Activated CD4-positive, alpha-beta T cell treated with anti-CD3 and anti-CD28 coated beads, Interleukin-2, amount 10 ng/mL, durations not matched to agents 24 days and 14 days (primary cell): Measurements from ENCODE around the gene IQCH. TPM values are rescaled to one million over a fixed set of nuclear protein-coding genes. Genes with fewer than 3 reads are reported as not detected.
"Not testable (repeated sequence)": the region's sequence is repeated elsewhere in the genome, so short reads cannot be mapped to it uniquely, and the experiment has no call there.

Experiments
- DNase-seq: peaks from one replicate; pipeline ENCODE4 v3.0.0; 2022
- H3K27ac Mint-ChIP-seq: one replicate; pipeline ENCODE4 v1.8.0; 2022; ENCODE audit warnings: mild to moderate bottlenecking, mixed read lengths
- H3K27me3 Mint-ChIP-seq: one replicate; pipeline ENCODE4 v1.8.0; 2022; ENCODE audit warnings: mixed read lengths
- H3K36me3 Mint-ChIP-seq: one replicate; pipeline ENCODE4 v1.8.0; 2022; ENCODE audit warnings: low read depth, mild to moderate bottlenecking, mixed read lengths
- H3K4me1 Mint-ChIP-seq: one replicate; pipeline ENCODE4 v1.8.0; 2021; ENCODE audit warnings: mixed read lengths
- H3K4me3 Mint-ChIP-seq: one replicate; pipeline ENCODE4 v1.8.0; 2022; ENCODE audit warnings: mild to moderate bottlenecking, moderate library complexity, mixed read lengths
- H3K9me3 Mint-ChIP-seq: one replicate; pipeline ENCODE4 v1.8.0; 2021; ENCODE audit warnings: mixed read lengths
- intact Hi-C: fragments of 100-400 bp; cut with micrococcal nuclease; formaldehyde crosslinking; loops from one replicate; pipeline ENCODE4 v1.15.1; 2023
- total RNA-seq: library from RNA; stranded (reverse); gene quantifications from 2 replicates; pipeline ENCODE4 v1.2.3, GENCODE V29; 2022

IQCH gene
- total RNA-seq, 1 donor from 2014 or later = 0.70 TPM

DNA sequence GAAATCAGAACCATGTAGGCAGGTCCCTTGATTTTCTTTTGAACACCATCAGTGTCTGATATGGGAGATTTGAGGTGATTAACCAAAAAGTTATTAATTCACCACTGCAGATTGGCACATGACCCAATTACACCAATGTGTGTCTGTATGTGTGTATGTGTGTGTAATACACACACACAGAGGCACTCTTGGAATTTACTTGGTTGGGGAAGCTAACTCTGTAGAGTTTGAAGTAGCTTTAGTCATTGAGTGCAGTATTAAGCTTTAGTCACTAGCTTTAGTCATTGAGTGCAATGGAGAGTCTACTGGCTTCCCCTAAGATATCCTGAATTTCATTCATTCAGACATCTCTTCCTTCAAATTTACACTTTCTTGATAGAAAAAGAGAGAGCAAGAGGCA, 156.9 kb downstream of the IQCH start:
- no peak for DNase-seq
- H3K4me1 Mint-ChIP-seq = peaks cover 2% of the 10 kb centered on the region
- intact Hi-C loops = no loop called here
- peaks cover 6% of the 10 kb centered on the region for H3K9me3 Mint-ChIP-seq
- H3K4me3 Mint-ChIP-seq = no peak overlapping the region
- no peak overlapping the region for H3K27ac Mint-ChIP-seq
- H3K27me3 Mint-ChIP-seq = no peaks in the 10 kb centered on the region
- no peaks in the 10 kb centered on the region for H3K36me3 Mint-ChIP-seq

DNA sequence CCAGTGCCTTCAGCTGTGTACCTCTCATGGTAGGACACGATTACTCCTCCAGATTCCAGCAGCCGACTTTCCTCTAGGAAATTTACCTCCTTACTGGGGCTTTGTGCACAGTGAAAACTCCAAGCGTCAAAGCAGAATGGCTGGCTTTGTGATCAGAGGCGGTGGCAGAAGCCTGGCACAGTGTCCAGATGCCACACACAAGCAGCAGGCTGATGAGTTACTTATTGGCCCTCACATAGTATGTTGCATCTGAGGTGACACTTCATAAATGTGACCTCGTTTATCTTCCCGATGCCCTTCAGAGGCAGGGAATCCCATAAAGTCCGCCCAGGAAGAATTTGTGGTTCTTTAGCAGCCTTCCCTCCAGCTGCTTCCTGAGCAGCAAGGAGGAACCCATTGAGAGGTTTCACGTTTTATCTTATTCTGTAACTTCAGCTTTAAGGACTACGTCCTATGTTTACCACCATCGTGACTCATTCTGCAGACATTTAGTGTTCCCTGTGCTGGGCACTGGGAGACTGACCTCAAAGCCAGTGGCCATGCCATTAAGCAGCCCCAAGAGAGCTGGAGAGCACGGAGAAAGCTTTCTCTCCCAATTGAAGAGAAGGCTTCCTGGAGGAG, 159.3 kb downstream of the IQCH start:
- H3K4me1 Mint-ChIP-seq = peaks cover 2% of the 10 kb centered on the region
- H3K27ac Mint-ChIP-seq = no peak overlapping the region
- H3K9me3 Mint-ChIP-seq = peaks cover 6% of the 10 kb centered on the region
- intact Hi-C loops = no loop called here
- no peak for DNase-seq
- H3K36me3 Mint-ChIP-seq = no peaks in the 10 kb centered on the region
- no peak overlapping the region for H3K4me3 Mint-ChIP-seq
- no peaks in the 10 kb centered on the region for H3K27me3 Mint-ChIP-seq

DNA sequence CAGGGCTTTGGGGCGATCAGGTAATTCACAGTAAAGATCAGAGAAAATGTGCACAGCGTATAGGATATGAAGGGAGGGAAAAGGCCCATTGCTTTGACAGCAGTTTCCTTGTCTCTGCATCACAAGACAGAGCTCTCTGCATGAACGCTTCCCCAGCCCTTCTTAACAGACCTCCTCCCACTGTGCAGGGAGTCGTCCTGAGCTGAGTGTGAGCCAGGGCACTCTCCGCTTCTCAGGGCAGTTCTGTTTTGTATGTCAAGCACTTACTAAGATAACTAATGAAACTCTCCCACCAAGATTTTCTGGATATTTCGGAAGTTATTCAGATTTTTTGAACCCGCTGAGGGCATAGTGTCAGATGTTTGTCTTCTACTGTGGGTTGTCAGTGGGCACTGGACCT, 160.6 kb downstream of the IQCH start:
- no peak for DNase-seq
- H3K9me3 Mint-ChIP-seq = peaks cover 6% of the 10 kb centered on the region

DNA sequence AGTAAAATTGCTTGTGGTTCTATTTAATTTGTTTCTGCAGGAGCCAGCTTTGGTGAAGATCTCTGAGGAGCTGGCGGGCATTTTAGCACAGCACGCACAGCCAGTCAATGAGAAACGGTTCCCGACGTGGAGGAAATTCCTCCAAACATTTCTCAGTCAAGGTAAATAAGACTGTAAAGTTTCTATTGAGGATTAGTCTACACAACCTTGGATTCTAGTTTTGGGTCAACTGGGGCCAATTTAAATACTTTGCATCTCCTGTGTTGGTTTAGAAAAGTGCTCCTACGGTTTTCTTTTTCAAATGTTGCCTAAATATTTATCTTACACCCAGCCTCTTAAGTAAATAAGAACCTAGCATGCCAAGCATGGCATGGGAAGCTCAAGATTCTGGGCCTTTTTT, 162.3 kb downstream of the IQCH start:
- no peak overlapping the region for H3K4me3 Mint-ChIP-seq
- no peaks in the 10 kb centered on the region for H3K36me3 Mint-ChIP-seq
- no peak overlapping the region for H3K27ac Mint-ChIP-seq
- intact Hi-C loops = no loop called here
- no peaks in the 10 kb centered on the region for H3K9me3 Mint-ChIP-seq
- no peaks in the 10 kb centered on the region for H3K4me1 Mint-ChIP-seq
- no peaks in the 10 kb centered on the region for H3K27me3 Mint-ChIP-seq
- no peak for DNase-seq

More for the DNA sequence above, 160.6 kb downstream of the IQCH start:
- H3K4me3 Mint-ChIP-seq = no peak overlapping the region
- H3K27me3 Mint-ChIP-seq = no peaks in the 10 kb centered on the region
- H3K4me1 Mint-ChIP-seq = peaks cover 2% of the 10 kb centered on the region
- H3K27ac Mint-ChIP-seq = no peak overlapping the region
- no peaks in the 10 kb centered on the region for H3K36me3 Mint-ChIP-seq
- intact Hi-C loops = no loop called here

DNA sequence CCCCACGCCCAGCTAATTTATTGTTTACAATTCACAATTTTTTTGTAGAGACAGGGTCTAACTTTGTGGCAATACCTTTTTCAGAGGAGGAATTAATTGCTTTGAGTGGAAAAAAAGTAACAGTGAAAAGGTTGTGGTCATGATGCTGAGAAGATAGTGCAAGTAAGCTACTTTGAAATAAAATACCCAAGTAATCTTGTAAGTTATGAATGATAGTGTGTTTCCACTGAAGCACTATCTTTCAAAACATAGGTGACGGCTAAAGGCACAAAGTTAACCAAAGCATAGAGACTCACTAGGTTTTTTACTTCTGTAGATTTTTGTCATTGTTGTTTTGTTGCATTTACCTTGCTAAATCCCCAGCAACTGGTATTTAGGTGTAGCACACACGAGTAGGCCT, 165.1 kb downstream of the IQCH start:
- H3K27me3 Mint-ChIP-seq = no peaks in the 10 kb centered on the region
- intact Hi-C loops = no loop called here
- no peak for DNase-seq
- no peaks in the 10 kb centered on the region for H3K36me3 Mint-ChIP-seq
- no peaks in the 10 kb centered on the region for H3K4me1 Mint-ChIP-seq
- no peaks in the 10 kb centered on the region for H3K9me3 Mint-ChIP-seq
- no peak overlapping the region for H3K4me3 Mint-ChIP-seq
- no peak overlapping the region for H3K27ac Mint-ChIP-seq

DNA sequence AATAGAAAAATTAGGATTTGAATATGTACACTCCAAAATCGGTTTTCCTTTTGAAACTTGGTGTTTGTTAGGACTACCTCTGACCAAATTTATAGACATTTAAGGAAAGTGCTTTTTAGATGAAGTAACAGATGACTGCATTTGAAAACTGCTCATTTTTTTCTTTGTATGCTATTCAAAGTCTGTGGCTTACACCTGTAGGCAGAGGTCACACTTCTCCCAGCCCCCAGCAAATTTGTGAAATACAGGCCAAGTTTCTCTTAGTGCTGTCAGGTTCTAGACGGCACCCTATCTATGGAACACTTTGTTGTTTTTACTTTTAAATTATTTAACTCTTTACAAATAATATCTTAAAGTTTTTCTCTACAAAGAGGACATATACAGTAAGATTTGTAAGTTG, 165.6 kb downstream of the IQCH start:
- DNase-seq = no peak
- no peak overlapping the region for H3K27ac Mint-ChIP-seq
- no peaks in the 10 kb centered on the region for H3K4me1 Mint-ChIP-seq
- H3K4me3 Mint-ChIP-seq = no peak overlapping the region
- no peaks in the 10 kb centered on the region for H3K9me3 Mint-ChIP-seq
- no peaks in the 10 kb centered on the region for H3K27me3 Mint-ChIP-seq
- intact Hi-C loops = no loop called here
- no peaks in the 10 kb centered on the region for H3K36me3 Mint-ChIP-seq

DNA sequence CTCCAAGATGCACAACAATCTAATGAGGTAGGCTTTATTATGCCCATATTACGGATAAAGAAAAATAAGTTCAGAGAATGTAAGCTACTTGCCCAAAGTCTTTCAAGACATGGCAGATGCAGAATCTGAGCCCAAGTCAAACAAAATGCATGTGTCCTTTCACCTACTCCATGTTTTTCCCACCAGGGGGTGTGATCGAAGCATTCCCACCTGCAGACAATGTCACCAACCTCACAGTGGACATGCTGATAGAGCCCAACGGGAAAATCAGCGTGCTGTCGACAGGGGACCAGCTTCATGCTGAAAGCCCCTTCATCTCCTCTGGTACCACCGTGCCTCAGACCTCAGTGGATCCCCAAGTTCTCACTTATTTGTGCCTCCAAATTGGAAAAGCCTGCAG, 166.5 kb downstream of the IQCH start:
- H3K9me3 Mint-ChIP-seq = no peaks in the 10 kb centered on the region
- no peaks in the 10 kb centered on the region for H3K27me3 Mint-ChIP-seq
- no peak overlapping the region for H3K27ac Mint-ChIP-seq

DNA sequence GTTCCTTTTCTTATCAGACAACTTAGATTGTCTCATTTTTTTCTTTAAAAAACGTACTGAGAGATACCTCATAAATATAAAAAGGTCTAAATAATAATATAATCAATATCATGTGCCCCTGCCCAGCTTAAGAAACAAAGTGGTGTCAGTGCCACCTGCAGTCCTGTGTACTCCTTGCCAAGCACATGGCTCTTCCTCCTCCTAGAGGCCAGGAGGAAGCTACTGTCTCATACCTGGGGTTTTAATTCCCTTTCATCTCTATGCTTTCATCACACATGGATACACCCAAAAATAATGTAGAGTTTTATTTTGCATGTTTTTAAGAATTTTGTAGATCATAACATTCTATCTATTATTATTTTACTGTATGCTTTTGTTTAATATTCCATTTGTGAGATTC, 167.7 kb downstream of the IQCH start:
- no peak for DNase-seq
- no peaks in the 10 kb centered on the region for H3K4me1 Mint-ChIP-seq
- H3K36me3 Mint-ChIP-seq = no peaks in the 10 kb centered on the region
- intact Hi-C loops = no loop called here
- no peak overlapping the region for H3K4me3 Mint-ChIP-seq
- H3K27me3 Mint-ChIP-seq = no peaks in the 10 kb centered on the region
- no peak overlapping the region for H3K27ac Mint-ChIP-seq
- H3K9me3 Mint-ChIP-seq = no peaks in the 10 kb centered on the region

More for the DNA sequence above, 166.5 kb downstream of the IQCH start:
- Mint-ChIP-seq H3K4me1 (no peaks in the 10 kb centered on the region), H3K4me3 (no peak overlapping the region), H3K36me3 (no peaks in the 10 kb centered on the region)
- no peak for DNase-seq
- intact Hi-C loops = no loop called here

DNA sequence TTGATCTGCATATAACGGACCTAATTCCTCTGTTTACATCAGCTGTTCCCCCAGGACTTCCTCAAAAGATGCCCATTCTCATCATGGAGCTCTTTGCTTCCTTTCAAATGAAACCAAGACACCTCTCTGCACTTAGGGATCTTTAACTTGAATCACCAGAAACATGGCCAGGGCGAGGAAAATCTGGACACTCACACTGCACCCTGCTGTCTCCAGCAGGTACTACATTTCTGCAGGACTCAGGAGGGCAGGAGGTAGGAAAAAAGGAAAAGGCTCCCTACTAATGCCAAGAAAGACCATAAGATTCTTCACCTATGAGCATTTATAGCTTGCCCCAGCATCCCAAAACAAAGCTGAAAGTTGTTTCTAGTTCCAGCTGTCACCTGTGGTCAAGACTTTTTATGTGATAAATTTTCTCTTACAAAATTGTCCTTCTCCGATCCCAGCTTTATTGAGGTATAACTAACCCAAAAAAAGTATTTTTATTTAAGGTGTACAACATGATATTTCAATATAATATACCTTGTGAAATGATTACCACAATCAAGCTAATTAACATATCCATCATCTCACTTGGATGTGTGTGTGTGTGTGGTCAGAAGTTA, 179.0 kb downstream of the IQCH start:
- H3K27ac Mint-ChIP-seq = no peak overlapping the region
- H3K4me1 Mint-ChIP-seq = no peaks in the 10 kb centered on the region
- no peaks in the 10 kb centered on the region for H3K9me3 Mint-ChIP-seq
- H3K36me3 Mint-ChIP-seq = no peaks in the 10 kb centered on the region
- H3K4me3 Mint-ChIP-seq = no peak overlapping the region
- intact Hi-C loops = loop anchor here (1.0 kb wide), 1 partner anchor 487 kb away; no protein-coding TSS in a partner anchor
- DNase-seq = peak; percentile 74
- H3K27me3 Mint-ChIP-seq = peaks cover 7% of the 10 kb centered on the region

DNA sequence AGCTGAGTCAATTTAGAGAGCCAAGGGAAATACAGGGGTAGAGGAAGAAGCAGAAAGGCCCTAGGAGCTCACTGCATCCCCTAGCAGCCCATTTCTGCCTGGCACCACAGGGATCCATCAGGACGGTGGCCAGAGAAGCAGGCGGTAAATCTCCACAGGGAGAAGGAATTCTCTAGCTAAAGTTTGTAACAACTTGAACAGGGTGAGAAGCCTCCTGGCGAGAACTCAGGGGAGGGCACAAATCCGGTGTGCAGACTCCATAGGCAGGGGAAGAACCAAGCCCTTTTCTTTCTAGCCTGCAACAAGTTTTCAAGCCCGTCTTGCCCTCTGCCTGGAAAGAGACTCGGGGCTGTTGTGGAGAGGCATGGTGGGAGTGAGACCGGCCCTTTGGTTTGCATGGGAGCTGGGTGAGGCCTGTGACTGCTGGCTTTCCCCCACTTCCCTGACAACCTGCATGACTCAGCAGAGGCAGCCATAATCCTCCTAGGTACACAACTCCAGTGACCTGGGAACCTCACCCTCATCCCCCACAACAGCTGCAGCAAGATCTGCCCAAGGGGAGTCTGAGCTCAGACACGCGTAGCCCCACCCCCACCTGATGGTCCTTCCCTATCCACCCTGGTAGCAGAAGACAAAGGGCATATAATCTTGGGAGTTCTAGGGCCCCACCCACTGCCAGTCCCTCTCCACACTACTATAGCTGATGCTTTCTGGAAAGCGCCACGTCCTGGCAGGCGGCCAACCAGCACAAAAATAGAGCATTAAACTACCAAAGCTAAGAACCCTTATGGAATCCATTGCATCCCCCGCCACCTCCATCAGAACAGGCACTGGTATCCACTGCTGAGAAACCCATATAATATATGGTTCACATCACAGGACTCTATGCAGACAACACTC, 182.0 kb downstream of the IQCH start:
- H3K4me3 Mint-ChIP-seq, intact Hi-C loops, H3K27ac Mint-ChIP-seq, DNase-seq, H3K9me3 Mint-ChIP-seq, H3K36me3 Mint-ChIP-seq, H3K4me1 Mint-ChIP-seq: not testable (repeated sequence)
- peaks cover 10% of the 10 kb centered on the region for H3K27me3 Mint-ChIP-seq

DNA sequence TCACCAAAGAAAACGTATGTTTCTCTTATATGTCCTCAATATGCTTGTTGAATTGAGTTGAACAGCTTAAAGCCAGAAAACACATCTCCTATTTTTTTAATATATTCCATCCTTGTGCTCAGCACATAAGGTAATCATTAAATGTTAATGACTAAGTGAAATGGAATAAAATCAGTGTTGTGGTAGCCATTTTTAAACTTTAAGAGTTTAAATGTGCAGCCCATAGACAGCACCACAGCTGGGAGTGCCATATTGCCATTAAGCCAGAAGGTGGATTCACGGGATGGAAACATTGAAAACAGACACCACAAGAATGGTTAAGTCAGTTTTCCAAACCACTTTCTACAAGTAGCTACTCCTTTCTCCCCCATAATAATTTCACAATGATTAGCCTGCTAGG, 189.5 kb downstream of the IQCH start:
- Mint-ChIP-seq H3K36me3 (no peaks in the 10 kb centered on the region), H3K27me3 (peaks cover 7% of the 10 kb centered on the region), H3K27ac (no peak overlapping the region), H3K4me3 (no peak overlapping the region), H3K4me1 (no peaks in the 10 kb centered on the region), H3K9me3 (peaks cover 8% of the 10 kb centered on the region)
- intact Hi-C loops = no loop called here
- no peak for DNase-seq

DNA sequence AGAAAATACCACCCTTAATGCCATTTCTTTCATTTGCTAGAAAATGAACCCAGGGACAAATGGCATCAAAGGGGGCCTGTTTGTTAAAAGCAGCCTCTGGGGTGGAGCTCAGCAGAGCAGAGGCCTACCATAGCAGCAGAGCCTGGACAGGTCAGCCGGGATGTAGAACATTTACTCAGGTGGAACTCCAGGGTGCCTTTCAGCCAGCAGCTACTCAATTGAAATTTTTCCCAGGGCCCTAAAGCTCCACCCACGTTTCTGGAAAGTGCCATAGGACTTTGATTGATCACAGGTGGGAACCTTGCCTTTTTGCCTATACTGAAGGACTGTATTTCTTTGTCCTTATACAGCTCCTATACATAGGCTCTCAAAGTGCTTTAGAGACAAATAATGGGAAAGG, 191.9 kb downstream of the IQCH start:
- H3K27me3 Mint-ChIP-seq = peaks cover 11% of the 10 kb centered on the region
- no peak overlapping the region for H3K27ac Mint-ChIP-seq
- intact Hi-C loops = no loop called here
- no peak for DNase-seq
- no peaks in the 10 kb centered on the region for H3K4me1 Mint-ChIP-seq
- H3K36me3 Mint-ChIP-seq = no peaks in the 10 kb centered on the region
- no peak overlapping the region for H3K4me3 Mint-ChIP-seq
- peaks cover 4% of the 10 kb centered on the region for H3K9me3 Mint-ChIP-seq

DNA sequence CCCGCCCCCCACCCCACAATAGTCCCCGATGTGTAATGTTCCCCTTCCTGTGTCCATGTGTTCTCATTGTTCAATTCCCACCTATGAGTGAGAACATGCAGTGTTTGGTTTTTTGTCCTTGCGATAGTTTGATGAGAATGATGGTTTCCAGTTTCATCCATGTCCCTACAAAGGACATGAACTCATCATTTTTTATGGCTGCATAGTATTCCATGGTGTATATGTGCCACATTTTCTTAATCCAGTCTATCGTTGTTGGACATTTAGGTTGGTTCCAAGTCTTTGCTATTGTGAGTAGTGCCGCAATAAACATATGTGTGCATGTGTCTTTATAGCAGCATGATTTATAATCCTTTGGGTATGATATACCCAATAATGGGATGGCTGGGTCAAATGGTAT, 193.8 kb downstream of the IQCH start:
- H3K9me3 Mint-ChIP-seq, intact Hi-C loops, DNase-seq, H3K4me3 Mint-ChIP-seq, H3K4me1 Mint-ChIP-seq, H3K36me3 Mint-ChIP-seq, H3K27ac Mint-ChIP-seq: not testable (repeated sequence)
- H3K27me3 Mint-ChIP-seq = peaks cover 17% of the 10 kb centered on the region

DNA sequence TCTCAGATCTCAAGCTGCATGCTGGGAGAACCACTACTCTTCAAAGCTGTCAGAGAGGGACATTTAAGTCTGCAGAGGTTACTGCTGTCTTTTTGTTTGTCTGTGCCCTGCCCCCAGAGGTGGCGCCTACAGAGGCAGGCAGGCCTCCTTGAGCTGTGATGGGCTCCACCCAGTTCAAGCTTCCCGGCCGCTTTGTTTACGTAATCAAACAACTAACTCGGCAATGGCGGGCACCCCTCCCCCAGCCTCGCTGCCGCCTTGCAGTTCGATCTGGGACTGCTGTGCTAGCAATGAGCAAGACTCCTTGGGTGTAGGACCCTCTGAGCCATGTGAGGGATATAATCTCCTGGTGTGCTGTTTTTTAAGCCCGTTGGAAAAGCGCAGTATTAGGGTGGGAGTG, 199.1 kb downstream of the IQCH start:
- intact Hi-C loops, H3K27ac Mint-ChIP-seq, H3K4me3 Mint-ChIP-seq, H3K9me3 Mint-ChIP-seq, H3K4me1 Mint-ChIP-seq, DNase-seq, H3K36me3 Mint-ChIP-seq: not testable (repeated sequence)
- H3K27me3 Mint-ChIP-seq = peaks cover 28% of the 10 kb centered on the region
